Activated CD4-positive, alpha-beta T cell treated with anti-CD3 and anti-CD28 coated beads, Interleukin-2, Interleukin-6, amounts not matched to agents 100 ng/mL and 50 ng/mL, durations not matched to agents 16 hours and 8 hours (primary cell): ENCODE results near the gene GLYATL1B.
"Not testable (repeated sequence)": the region's sequence is repeated elsewhere in the genome, so short reads cannot be mapped to it uniquely, and the experiment has no call there.

ENCODE experiments used
- DNase-seq: peaks from one replicate; pipeline ENCODE4 v3.0.0-alpha.2; 2020

Gene GLYATL1B, protein sequence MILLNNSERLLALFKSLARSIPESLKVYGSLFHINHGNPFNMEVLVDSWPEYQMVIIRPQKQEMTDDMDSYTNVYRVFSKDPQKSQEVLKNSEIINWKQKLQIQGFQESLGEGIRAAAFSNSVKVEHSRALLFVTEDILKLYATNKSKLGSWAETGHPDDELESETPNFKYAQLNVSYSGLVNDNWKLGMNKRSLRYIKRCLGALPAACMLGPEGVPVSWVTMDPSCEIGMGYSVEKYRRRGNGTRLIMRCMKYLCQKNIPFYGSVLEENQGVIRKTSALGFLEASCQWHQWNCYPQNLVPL

DNA sequence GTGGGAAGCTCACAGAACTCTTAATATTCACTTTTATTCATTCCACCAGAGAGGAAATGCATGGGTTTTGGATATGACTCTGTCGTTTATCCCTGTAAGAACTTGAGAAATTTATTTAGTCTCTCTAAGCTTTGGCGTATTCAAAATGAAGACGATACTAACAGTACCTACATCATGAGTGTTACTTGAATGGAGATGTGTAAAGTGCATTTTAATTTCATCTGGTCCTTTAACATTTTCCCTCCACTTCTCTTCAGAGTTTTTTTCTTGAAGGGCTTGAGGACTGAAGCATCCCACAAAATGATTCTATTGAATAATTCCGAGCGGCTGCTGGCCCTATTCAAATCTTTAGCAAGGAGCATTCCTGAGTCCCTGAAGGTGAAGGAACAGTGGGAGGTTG, at the start of gene GLYATL1B:
Gene GLYATL1B (plus strand): TSS at position 301 of the 400 bp plus-strand sequence. CDS start 0 bp downstream, at position 301.
- not testable (repeated sequence) for DNase-seq

DNA sequence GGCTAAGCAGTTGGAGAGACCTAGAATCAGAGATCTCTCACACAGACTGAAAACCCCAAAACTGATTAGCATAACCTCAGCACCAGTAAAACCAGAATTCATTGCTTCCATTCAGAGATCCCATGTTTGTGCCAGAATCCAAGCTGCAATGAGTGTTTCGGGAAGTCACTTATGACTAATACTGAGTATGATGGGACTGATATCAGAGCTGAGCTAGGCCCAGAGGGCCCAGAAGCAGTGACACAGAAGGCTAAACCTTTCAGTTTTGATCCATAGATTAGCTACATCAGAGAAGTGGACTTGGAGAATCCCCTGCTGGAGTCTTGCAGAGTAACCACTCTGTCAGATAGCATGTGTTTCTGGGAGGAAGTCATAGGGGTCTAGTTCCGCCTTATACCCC, 49.6 kb upstream of the GLYATL1B start:
- not testable (repeated sequence) for DNase-seq

DNA sequence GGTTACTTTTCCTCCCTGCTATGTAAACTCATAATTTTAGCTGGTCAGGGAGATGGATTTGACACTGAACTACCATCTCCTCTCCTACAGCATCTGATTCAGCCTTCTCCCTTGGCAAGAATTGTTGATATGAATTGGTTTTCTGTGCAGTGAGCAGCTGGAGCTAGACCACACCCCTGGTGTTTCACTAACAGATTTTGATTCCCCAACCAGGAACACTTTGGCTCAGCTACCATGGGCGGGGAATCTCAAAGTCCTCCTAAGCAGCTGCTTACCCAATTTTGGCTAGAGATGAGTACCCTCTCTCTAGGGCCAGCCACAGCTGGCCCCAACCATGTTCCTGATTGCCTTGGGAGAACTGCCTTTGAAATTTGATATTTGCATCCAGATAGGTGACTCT, 48.7 kb upstream of the GLYATL1B start:
- not testable (repeated sequence) for DNase-seq

DNA sequence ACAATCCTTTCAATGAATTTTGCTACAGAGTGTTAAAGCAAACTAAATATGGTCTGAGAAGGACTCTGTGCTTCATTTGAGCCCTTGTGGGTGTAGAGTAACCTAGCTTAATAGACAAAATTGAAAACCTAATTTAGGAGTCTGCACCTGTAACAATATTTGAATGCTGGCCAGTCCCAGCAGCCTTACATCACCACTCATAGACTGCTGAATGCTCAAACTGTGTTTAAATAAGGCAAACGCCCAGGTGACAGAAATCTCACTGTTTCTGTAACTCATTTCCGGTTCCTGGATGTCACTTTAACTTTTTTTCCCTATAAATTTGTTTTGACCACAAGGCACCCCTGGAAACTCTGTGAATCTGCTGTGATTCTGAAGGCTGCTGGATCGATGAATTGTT, 45.5 kb upstream of the GLYATL1B start:
- DNase-seq, result no peak

DNA sequence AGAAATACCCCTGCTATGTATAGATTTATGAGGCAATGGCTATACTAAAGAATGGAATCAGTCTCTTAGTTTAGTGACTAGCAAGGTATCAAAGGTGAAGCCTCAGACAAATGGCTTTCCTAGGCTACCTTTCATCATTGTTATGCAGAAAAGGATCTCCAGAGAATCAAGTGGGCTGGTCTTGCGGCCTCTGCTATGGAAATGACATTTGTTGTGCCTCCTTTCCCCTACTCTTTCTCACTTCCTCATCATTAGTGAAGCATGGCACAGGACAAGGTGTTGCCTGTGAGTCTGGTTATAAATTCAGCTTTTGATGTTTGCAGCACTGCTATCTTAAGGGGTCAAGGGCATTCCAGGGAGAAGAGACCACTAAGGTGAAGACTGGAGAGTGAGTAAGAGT, 34.7 kb upstream of the GLYATL1B start:
- DNase-seq, result not testable (repeated sequence)

DNA sequence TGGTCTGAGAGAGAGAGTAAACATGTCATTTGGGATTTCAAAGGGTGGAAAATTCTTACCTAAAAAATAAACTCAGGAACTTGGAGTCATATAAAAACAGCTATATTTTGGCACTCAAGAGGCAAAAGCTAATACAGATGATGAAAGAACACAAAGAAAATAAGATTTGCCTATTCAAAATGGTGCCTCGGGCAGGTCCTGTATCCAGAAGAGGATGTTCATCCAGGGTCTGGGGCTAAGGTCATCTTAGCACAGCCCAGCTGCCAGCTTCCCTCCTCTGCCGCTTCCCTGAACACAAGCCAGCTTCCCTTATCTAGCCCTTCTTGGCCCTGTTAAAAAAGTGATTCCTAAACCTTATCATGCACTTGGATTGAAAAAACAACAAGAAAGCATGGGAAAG, 33.8 kb upstream of the GLYATL1B start:
- not testable (repeated sequence) for DNase-seq

DNA sequence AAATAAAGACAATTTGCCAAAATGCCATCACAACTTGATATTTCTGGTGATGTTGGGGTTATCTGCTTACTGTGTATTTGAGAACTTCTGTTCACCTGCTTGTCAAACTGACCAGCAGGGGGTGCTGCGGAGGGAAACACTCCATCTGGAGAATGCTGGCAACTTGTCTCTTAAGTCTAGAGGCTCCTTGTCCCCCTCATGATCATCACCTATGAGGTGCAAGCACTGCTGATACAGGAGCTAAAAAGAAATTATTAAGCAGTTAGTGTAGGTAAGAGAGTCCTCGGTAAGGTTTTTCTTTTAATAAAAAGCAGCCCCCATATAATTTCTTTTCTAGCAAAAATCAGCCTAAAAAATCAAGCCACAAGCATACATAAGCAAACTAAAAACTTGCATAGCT, 32.7 kb upstream of the GLYATL1B start:
- DNase-seq, result peak; percentile 80

DNA sequence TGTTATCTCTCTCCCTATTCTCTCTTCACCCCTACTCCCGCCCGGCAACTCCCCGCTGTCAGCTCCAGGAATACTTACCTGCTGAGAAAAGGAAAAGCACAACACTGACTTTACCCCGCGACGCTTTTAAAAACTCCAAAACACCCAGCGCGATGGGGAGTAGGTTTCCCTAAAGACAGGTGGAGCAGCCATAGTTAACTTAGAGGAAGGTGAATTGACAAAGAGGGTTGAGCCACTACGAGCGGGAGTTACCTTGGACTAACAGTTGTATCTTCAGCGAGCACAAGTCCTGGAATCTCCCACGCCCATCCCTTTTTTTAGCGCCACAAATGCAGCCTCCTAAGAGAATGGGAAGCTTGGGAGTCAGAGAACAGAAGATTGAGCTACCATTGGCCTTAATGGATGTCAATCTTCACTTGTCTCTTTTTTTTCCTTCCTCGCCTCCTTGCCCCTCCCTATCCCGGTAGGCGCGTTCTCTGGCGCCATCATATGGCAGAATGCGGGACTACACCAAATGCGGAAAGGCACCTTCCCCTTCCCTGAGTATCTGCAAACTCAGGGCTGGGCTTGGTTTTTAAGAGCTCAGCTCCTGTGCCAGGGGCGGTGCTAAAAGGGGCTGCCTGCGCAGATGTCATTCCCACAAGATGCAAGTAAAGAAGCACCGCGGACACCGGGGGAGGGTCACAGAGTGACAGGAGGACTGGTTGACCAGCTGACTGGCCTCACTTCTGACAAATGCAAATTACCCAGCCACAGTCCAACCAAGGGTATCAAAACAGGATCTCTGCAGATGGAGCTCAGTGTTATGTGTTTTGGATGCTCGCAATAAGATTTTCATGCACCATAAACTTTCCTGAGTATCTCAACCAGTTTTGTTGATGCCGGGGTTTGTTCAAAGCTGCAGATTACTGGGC, 27.7 kb upstream of the GLYATL1B start:
- peak; percentile 92 for DNase-seq

DNA sequence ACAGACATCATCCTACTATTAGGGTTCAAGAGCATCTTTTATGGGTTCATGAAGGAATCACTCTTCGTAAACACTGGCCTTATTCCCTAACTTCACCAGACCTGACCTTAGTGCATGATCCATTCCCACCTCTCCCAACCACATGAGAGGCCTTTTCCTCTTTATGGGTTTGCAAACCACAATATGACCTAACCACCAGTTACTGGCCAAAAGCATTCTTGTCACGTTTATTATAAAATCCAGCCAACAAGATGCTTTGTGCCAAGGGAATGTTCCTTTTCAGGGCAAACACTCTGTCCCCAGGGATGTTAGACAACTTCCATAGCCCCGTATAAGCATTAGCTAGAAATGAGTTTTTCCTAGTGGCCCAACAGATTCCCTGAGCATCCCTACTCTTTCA, 26.0 kb upstream of the GLYATL1B start:
- not testable (repeated sequence) for DNase-seq

DNA sequence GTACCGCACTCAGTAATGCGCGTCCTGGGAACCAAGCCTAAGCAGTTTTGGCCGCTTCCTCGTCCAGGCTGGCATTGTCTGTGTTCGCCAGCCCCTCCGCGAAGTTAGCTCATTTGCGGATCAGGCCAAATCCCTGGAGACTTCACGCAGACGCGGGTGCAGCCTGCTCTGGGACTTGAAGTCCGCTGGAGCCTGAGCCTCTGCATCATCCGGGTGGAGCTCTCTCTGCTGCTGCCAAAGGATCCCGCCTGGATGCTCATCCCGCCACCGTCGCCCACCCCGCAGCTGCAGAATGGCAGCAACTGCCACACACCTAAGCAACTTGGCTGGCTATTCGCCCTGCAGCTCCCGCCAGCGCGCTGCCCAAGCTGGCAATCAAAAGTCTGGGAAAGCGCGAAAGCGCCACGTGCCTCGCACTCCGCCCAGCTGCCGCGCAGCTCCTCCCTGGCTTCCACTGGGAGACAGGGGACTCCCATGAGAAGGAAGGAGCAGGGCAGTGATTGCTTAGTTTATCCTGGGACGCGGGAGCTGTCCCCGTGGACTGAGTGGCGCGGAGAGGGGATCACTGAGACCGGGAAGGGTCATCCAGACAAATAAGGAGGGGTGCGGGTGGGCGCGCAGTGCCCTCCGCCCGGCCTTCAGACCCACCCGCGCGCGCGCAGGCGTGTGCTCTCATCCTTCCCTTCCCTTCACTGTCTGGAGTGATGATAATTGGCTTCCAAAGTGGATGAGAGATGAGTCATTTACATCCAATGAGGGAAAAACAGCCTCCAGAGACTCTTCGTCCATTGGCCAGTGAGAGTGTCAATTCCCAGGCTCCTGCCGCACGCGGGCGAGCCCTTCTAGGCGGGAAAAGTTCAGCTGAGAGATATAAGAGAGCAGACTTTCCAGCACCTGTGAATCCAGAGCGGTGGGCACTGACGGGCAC, 23.2 kb upstream of the GLYATL1B start:
- no peak for DNase-seq

DNA sequence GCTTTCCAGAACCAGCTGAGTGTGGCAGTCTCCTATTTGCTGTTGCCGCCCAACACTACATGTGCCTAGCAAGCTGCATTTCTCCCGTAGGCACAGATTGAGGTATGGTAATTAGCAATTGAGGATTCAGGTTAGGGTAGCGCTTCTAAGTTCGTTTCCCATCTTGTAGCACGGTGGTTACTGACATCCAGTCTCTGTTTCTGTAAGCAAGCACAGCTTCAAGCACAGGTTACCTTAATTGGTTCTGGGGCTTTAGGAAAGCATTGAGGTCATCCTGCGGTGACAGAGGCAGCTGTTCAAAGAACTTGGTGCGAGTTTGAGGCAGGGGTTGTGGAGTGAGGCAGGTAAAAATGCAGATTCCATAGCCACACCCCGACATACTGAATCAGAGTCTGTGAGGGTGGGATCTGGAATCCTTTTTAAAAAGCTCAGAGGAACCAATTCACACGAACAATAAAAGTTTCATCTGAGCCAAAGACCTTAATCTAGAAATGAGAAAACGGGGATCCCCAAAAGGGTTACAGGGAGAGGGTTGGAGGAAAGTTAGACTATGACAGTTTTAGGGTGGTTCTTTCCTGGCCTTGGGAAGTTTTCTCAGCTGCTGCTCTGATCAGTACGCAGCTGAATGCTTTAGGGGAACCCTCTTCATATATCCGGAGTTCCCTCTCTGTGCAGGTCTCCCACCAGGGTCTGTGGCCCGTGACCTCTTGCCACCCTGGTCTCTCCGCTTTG, 21.9 kb upstream of the GLYATL1B start:
- not testable (repeated sequence) for DNase-seq

DNA sequence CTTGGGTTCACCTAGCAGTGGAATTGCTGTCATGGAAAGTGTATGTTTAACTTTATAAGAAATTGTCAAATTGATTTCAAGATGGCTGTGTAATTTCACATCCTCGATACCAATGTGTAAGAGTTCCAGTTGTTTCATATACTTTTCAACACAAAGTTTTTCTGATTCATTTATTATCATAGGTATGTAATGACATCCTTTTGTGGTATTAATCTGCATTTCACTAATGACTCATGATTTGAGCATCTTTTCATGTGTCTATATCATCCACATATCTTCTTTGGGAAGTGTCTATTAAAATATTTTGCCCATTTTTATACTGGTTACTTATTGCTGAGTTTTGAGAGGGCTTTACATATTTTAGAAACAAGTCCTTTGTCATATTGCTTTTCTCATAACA, 17.0 kb upstream of the GLYATL1B start:
- no peak for DNase-seq

DNA sequence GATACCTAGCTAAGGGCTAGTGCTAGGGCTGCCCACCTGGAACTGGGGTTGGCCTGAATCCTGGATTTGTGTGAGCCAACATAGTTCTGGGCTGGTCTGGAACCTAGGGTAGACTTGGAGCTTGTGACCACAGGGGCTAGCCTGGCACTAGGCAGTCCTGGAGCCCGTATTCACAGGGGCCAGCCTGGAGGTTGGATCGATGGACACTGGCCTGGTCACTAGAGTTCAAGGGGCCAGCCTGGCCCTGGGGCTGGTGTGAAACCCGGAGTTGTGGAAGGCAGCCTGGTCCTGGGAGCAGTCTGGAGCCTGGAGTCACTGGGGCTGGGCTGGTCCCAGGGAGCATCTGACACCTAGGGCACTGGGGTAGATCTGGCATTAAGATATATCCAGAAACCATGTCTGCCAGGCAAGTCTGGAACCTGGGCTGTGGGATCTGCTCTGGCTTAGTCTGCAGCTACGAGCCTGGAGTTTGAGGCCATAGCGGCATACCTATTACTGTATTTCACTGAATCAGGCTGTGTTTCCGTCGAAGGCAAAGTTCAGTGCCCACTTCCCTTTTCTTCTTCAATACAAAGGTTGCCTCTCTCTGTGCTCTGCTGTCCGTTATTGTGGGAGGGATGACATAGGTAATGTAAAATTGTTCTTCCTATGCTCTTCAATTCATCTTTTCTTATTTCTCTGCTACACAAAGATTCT, 9.1 kb upstream of the GLYATL1B start:
- no peak for DNase-seq

DNA sequence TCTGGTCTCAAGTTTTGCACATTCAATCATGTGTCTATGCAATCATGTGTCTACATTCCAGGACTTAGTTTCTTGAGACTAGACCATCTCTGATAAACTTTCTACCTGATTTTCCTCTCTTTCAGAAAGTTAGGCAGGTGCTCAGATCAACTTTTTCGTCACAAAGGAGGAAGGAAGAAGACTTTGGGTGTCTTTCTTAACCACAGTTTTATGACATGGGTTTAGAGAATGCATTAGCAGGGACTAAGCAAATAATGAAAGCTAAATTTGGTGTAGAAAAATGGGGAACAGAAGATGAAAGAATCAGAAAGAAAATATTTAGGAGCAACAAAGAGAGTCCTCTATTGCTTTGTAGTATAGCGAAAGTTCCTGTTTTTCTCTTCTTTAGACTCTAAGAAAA, 7.7 kb upstream of the GLYATL1B start:
- no peak for DNase-seq

DNA sequence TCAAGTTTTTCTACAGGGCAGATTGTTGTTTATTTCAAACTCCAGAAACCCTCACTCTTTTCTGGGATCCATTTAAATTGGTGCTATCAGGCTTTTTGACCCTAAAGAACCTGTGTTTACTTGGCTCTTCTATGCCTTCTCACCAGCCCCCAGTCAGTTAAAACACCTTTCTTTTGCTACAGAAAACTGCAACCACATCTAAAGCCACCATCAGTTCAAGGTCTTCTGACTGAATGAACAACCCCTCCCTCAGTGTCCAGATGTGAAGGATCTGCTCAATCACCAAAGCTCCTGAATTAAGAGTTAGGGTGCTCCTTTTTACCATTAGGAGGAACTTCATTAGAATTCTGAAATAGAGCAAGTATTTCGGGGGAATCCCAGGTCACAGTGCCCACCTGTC, 7.0 kb upstream of the GLYATL1B start:
- DNase-seq, result no peak

DNA sequence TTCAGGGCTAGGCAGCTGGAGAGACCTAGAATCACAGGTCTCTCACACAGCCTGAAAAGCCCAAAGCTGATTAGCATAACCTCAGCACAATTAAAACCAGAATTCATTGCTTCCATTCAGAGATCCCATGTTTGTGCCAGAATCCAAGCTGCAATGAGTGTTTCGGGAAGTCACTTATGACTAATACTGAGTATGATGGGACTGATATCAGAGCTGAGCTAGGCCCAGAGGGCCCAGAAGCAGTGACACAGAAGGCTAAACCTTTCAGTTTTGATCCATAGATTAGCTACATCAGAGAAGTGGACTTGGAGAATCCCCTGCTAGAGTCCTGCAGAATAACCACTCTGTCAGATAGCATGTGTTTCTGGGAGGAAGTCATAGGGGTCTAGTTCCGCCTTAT, 5.7 kb upstream of the GLYATL1B start:
- DNase-seq, result not testable (repeated sequence)

DNA sequence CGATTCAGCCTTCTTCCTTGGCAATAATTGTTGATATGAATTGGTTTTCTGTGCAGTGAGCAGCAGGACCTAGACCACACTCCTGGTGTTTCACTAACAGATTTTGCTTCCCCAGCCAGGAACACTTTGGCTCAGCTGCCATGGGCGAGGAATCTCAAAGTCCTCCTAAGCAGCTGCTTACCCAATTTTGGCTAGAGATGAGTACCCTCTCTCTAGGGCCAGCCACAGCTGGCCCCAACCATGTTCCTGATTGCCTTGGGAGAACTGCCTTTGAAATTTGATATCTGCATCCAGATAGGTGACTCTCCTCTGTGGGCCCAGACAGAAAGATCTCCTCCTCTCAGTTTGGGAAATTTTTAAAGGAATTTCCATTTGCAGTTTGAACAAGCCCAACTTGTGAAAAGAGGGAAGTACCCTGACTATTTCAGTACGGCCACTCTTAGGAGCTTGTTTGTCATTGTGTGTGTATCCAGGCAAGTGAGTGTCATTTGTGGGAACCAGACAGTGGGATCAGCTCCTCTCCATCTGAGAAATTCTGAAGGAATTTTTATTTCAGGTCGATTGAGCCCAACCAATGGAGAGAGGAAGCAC, 4.6 kb upstream of the GLYATL1B start:
- not testable (repeated sequence) for DNase-seq

DNA sequence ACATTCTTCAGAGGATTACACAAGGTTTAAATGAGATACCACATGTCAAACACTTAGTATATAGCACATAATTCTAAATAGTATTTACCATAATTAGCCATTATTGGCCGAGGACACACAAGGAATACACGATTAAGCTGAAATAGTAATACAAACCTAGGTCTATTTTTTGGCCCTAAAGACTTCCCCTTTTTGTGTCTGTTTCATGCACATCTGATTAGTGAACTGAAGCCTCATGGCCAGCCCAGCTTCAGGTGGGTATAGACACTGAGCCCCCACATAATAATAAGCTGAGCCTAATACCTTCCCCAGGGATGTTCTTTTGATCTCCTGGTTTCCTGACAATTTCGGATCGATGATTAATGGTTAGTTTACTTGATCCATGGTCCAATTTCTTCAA, 2.1 kb downstream of the GLYATL1B start:
- no peak for DNase-seq

DNA sequence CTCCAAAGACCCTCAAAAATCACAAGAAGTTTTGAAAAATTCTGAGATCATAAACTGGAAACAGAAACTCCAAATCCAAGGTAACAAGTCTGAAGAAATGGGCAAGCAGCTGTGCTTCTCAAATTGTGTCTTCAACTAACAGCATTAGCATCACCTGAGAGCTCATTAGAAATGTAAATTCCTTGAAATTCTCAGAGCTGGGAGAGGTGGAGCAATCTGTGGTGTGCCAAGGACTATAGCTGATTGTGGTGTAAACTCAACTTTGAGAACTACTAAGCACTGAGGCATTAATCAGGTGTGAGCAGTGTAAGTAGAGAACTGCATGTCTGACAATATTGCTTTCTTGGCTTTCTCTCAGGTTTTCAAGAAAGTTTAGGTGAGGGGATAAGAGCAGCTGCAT, 7.5 kb downstream of the GLYATL1B start:
- DNase-seq, result not testable (repeated sequence)

DNA sequence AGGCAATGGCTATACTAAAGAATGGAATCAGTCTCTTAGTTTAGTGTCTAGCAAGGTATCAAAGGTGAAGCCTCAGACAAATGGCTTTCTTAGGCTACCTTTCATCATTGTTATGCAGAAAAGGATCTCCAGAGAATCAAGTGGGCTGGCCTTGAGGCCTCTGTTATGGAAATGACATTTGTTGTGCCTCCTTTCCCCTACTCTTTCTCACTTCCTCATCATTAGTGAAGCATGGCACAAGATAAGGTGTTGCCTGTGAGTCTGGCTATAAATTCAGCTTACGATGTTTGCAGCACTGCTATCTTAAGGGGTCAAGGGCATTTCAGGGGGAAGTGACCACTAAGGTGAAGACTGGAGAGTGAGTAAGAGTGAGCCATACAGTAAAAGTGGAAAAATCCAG, 9.1 kb downstream of the GLYATL1B start:
- DNase-seq, result not testable (repeated sequence)

DNA sequence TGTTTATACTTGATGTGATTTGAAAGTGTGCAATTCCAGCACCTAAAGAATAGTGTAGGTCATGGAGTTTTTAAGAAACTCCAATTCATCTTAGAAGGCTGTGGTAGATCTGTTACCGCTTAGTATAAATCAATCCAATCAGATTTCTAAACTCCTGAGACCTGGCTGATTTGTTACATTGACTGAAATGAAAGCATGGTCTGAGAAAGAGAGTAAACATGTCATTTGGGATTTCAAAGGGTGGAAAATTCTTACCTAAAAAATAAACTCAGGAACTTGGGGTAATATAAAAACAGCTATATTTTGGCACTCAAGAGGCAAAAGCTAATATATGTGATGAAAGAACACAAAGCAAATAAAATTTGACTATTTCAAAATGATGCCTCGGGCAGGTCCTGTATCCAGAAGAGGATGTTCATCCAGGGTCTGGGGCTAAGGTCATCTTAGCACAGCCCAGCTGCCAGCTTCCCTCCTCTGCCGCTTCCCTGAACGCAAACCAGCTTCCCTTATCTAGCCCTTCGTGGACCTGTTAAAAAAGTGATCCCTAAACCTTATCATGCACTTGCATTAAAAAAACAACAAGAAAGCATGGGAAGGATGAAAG, 10.0 kb downstream of the GLYATL1B start:
- DNase-seq, result not testable (repeated sequence)
